ENCODE results near the gene CHPF. TPM values are rescaled to one million over a fixed set of nuclear protein-coding genes. Genes with fewer than 3 reads are reported as not detected.
A peak's percentile ranks its signal among the peaks of the same experiment; 100 is the strongest.

The CHPF gene
- total RNA-seq, 2 experiments from 2014 or later = 6.5 to 7.1 TPM

- CTCF ChIA-PET = interaction anchor here (0.9 to 4.5 kb wide), 6 partner anchors 10 to 152 kb away, joined by 3 to 27 read pairs (median 3); no protein-coding TSS in a partner anchor
Observed at GRCh38 chr2:219539926-219540678, 3.5 kb downstream of the CHPF start.

GRCh38 chr2:219538956-219539788, 4.4 kb downstream of the CHPF start:
- ATAC-seq (ENCODE audit: poor library complexity) = no peak
- Mint-ChIP-seq H3K4me1 (ENCODE audit: low read depth) (peaks cover 13% of the 10 kb centered on the region), H3K9me3 (no peaks in the 10 kb centered on the region), H3K36me3 (ENCODE audit: low read depth) (peaks cover 6% of the 10 kb centered on the region), H3K27me3 (peaks cover 9% of the 10 kb centered on the region), H3K27ac (no peak overlapping the region), H3K4me3 (peak overlapping the region; percentile 54)
- H3K4me3 ChIP-seq (ENCODE audit: low read length) = no peak overlapping the region
- intact Hi-C loops (cut with DNase I, micrococcal nuclease) = no loop called here
- no peaks in the 10 kb centered on the region for H3K9me3 ChIP-seq (ENCODE audit: control insufficient read depth in 1 of 2, insufficient read depth in 1 of 2, low read length in 2 of 2)
- no peak for DNase-seq
- no peak overlapping the region for H3K27ac ChIP-seq (ENCODE audit: low read depth in 1 of 2, low read length in 2 of 2)
- CTCF ChIA-PET = interaction anchor here (3.2 to 4.5 kb wide), 2 partner anchors 9 to 21 kb away, joined by 21 to 27 read pairs; no protein-coding TSS in a partner anchor
- peaks cover 27% of the 10 kb centered on the region for H3K4me1 ChIP-seq (ENCODE audit: insufficient read depth, low read length)
- TF ChIP-seq CTCF (IDR thresholded peaks at IDR 0.05) = no peak
- POLR2A ChIA-PET = no interaction called here
- H3K27me3 ChIP-seq (ENCODE audit: control insufficient read depth in 1 of 2, insufficient read depth in 2 of 2, low read length in 2 of 2) = no peaks in the 10 kb centered on the region
- H3K36me3 ChIP-seq (ENCODE audit: insufficient read depth, low read length) = no peaks in the 10 kb centered on the region

More at GRCh38 chr2:219539926-219540678, 3.5 kb downstream of the CHPF start:
- H3K9me3 Mint-ChIP-seq = no peaks in the 10 kb centered on the region
- H3K27ac Mint-ChIP-seq = no peak overlapping the region
- H3K4me3 Mint-ChIP-seq = peak overlapping the region; percentile 48
- intact Hi-C loops (cut with DNase I, micrococcal nuclease) = loop anchor here in 1 of 2 experiments (2.0 to 10.0 kb wide), 7 partner anchors 21 to 975 kb away; partner anchors contain the start of genes CNOT9, DNPEP, USP37 and ZFAND2B
- H3K4me1 ChIP-seq (ENCODE audit: insufficient read depth, low read length) = peaks cover 32% of the 10 kb centered on the region
- H3K4me1 Mint-ChIP-seq (ENCODE audit: low read depth) = peaks cover 22% of the 10 kb centered on the region
- H3K9me3 ChIP-seq (ENCODE audit: control insufficient read depth in 1 of 2, insufficient read depth in 1 of 2, low read length in 2 of 2) = no peaks in the 10 kb centered on the region
- no peaks in the 10 kb centered on the region for H3K27me3 ChIP-seq (ENCODE audit: control insufficient read depth in 1 of 2, insufficient read depth in 2 of 2, low read length in 2 of 2)
- H3K4me3 ChIP-seq (ENCODE audit: low read length) = no peak overlapping the region
- POLR2A ChIA-PET = no interaction called here
- H3K27ac ChIP-seq (ENCODE audit: low read depth in 1 of 2, low read length in 2 of 2) = no peak overlapping the region
- H3K27me3 Mint-ChIP-seq = peaks cover 9% of the 10 kb centered on the region
- peaks cover 6% of the 10 kb centered on the region for H3K36me3 Mint-ChIP-seq (ENCODE audit: low read depth)
- H3K36me3 ChIP-seq (ENCODE audit: insufficient read depth, low read length) = no peaks in the 10 kb centered on the region
- ATAC-seq (ENCODE audit: poor library complexity) (no peak), DNase-seq (no peak)
- no peak for TF ChIP-seq CTCF (IDR thresholded peaks at IDR 0.05)

GRCh38 chr2:219538504-219538951, 5.1 kb downstream of the CHPF start:
- ChIA-PET POLR2A (no interaction called here), CTCF (no interaction called here)
- ATAC-seq (ENCODE audit: poor library complexity) = no peak
- H3K4me3 ChIP-seq (ENCODE audit: low read length) = no peak overlapping the region
- H3K27me3 ChIP-seq (ENCODE audit: control insufficient read depth in 1 of 2, insufficient read depth in 2 of 2, low read length in 2 of 2) = no peaks in the 10 kb centered on the region
- TF ChIP-seq CTCF (IDR thresholded peaks at IDR 0.05) = no peak
- H3K27ac ChIP-seq (ENCODE audit: low read depth in 1 of 2, low read length in 2 of 2) = no peak overlapping the region
- peaks cover 12% of the 10 kb centered on the region for H3K4me1 Mint-ChIP-seq (ENCODE audit: low read depth)
- DNase-seq = no peak
- peak overlapping the region; percentile 54 for H3K4me3 Mint-ChIP-seq
- no peaks in the 10 kb centered on the region for H3K9me3 Mint-ChIP-seq
- intact Hi-C loops (cut with DNase I, micrococcal nuclease) = no loop called here
- no peaks in the 10 kb centered on the region for H3K36me3 ChIP-seq (ENCODE audit: insufficient read depth, low read length)
- H3K36me3 Mint-ChIP-seq (ENCODE audit: low read depth) = peaks cover 6% of the 10 kb centered on the region
- peaks cover 22% of the 10 kb centered on the region for H3K4me1 ChIP-seq (ENCODE audit: insufficient read depth, low read length)
- H3K27me3 Mint-ChIP-seq = peaks cover 11% of the 10 kb centered on the region
- no peak overlapping the region for H3K27ac Mint-ChIP-seq
- no peaks in the 10 kb centered on the region for H3K9me3 ChIP-seq (ENCODE audit: control insufficient read depth in 1 of 2, insufficient read depth in 1 of 2, low read length in 2 of 2)

Measured in CD4-positive, alpha-beta T cell (primary cell).